ENCODE measurements around the gene R3HDML. TPM values are rescaled to one million over a fixed set of nuclear protein-coding genes. Genes with fewer than 3 reads are reported as not detected.

R3HDML gene
- total and polyA plus RNA-seq, 2 of the 13 experiments (the other 11 are each of a cell fraction or from before 2014, with no cell fraction given), result not detected

- TF ChIP-seq, protein P1, sequence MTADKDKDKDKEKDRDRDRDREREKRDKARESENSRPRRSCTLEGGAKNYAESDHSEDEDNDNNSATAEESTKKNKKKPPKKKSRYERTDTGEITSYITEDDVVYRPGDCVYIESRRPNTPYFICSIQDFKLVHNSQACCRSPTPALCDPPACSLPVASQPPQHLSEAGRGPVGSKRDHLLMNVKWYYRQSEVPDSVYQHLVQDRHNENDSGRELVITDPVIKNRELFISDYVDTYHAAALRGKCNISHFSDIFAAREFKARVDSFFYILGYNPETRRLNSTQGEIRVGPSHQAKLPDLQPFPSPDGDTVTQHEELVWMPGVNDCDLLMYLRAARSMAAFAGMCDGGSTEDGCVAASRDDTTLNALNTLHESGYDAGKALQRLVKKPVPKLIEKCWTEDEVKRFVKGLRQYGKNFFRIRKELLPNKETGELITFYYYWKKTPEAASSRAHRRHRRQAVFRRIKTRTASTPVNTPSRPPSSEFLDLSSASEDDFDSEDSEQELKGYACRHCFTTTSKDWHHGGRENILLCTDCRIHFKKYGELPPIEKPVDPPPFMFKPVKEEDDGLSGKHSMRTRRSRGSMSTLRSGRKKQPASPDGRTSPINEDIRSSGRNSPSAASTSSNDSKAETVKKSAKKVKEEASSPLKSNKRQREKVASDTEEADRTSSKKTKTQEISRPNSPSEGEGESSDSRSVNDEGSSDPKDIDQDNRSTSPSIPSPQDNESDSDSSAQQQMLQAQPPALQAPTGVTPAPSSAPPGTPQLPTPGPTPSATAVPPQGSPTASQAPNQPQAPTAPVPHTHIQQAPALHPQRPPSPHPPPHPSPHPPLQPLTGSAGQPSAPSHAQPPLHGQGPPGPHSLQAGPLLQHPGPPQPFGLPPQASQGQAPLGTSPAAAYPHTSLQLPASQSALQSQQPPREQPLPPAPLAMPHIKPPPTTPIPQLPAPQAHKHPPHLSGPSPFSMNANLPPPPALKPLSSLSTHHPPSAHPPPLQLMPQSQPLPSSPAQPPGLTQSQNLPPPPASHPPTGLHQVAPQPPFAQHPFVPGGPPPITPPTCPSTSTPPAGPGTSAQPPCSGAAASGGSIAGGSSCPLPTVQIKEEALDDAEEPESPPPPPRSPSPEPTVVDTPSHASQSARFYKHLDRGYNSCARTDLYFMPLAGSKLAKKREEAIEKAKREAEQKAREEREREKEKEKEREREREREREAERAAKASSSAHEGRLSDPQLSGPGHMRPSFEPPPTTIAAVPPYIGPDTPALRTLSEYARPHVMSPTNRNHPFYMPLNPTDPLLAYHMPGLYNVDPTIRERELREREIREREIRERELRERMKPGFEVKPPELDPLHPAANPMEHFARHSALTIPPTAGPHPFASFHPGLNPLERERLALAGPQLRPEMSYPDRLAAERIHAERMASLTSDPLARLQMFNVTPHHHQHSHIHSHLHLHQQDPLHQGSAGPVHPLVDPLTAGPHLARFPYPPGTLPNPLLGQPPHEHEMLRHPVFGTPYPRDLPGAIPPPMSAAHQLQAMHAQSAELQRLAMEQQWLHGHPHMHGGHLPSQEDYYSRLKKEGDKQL (CRISPR knock-in tag; IDR thresholded peaks at IDR 0.05; ENCODE audit: low read depth), result peak; percentile 39
- TF ChIP-seq PITX1 (CRISPR knock-in tag; IDR thresholded peaks at IDR 0.05), result peak; percentile 25; the same call in 1 of the 2 replicates
- TF ChIP-seq, protein P2, sequence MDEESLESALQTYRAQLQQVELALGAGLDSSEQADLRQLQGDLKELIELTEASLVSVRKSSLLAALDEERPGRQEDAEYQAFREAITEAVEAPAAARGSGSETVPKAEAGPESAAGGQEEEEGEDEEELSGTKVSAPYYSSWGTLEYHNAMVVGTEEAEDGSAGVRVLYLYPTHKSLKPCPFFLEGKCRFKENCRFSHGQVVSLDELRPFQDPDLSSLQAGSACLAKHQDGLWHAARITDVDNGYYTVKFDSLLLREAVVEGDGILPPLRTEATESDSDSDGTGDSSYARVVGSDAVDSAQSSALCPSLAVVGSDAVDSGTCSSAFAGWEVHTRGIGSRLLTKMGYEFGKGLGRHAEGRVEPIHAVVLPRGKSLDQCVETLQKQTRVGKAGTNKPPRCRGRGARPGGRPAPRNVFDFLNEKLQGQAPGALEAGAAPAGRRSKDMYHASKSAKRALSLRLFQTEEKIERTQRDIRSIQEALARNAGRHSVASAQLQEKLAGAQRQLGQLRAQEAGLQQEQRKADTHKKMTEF (CRISPR knock-in tag; IDR thresholded peaks at IDR 0.05), result no peak; the same call in 1 of the 2 replicates
- TF ChIP-seq ZEB1 (IDR thresholded peaks at IDR 0.05; ENCODE audit: insufficient replicate concordance, low read depth), result peak; percentile 2
- peak; percentile 75 for TF ChIP-seq ZFX (CRISPR knock-in tag; IDR thresholded peaks at IDR 0.05; ENCODE audit: low read depth)
- peak; percentile 16; the same call in 1 of the 2 replicates for TF ChIP-seq NR2C2 (CRISPR knock-in tag; IDR thresholded peaks at IDR 0.05; ENCODE audit: borderline replicate concordance)
- TF ChIP-seq MXI1 (IDR thresholded peaks at IDR 0.05; ENCODE audit: borderline replicate concordance, low read depth, low read length), result peak; percentile 17; the same call in 1 of the 3 replicates
- no peak for TF ChIP-seq SNAI1 (CRISPR knock-in tag; IDR thresholded peaks at IDR 0.05; ENCODE audit: borderline replicate concordance)
- peak; percentile 94 for TF ChIP-seq SP5 (CRISPR knock-in tag; IDR thresholded peaks at IDR 0.05; ENCODE audit: borderline replicate concordance, low read depth)
- TF ChIP-seq ZNF614 (CRISPR knock-in tag; IDR thresholded peaks at IDR 0.05; ENCODE audit: borderline replicate concordance), result peak; percentile 68; the same call in 1 of the 2 replicates
- peak; percentile 84 for TF ChIP-seq BORCS8-MEF2B (CRISPR knock-in tag; IDR thresholded peaks at IDR 0.05)
- TF ChIP-seq ZNF777 (CRISPR knock-in tag; IDR thresholded peaks at IDR 0.05), result no peak; the same call in 1 of the 2 replicates
- no peak for TF ChIP-seq ZSCAN21 (CRISPR knock-in tag; IDR thresholded peaks at IDR 0.05; ENCODE audit: borderline replicate concordance)
- TF ChIP-seq ZNF83 (CRISPR knock-in tag; IDR thresholded peaks at IDR 0.05; ENCODE audit: borderline replicate concordance), result no peak
- peak; percentile 24; the same call in 1 of the 2 replicates for TF ChIP-seq ZNF329 (CRISPR knock-in tag; IDR thresholded peaks at IDR 0.05; ENCODE audit: low read depth)
- TF ChIP-seq FOXA1 (IDR thresholded peaks at IDR 0.05), result no peak
- peak; percentile 43; the same call in 1 of the 2 replicates for TF ChIP-seq FOXA1 (CRISPR knock-in tag; IDR thresholded peaks at IDR 0.05)
- TF ChIP-seq IRF1 (CRISPR knock-in tag; IDR thresholded peaks at IDR 0.05; ENCODE audit: low read depth), result no peak
- TF ChIP-seq, protein P3, sequence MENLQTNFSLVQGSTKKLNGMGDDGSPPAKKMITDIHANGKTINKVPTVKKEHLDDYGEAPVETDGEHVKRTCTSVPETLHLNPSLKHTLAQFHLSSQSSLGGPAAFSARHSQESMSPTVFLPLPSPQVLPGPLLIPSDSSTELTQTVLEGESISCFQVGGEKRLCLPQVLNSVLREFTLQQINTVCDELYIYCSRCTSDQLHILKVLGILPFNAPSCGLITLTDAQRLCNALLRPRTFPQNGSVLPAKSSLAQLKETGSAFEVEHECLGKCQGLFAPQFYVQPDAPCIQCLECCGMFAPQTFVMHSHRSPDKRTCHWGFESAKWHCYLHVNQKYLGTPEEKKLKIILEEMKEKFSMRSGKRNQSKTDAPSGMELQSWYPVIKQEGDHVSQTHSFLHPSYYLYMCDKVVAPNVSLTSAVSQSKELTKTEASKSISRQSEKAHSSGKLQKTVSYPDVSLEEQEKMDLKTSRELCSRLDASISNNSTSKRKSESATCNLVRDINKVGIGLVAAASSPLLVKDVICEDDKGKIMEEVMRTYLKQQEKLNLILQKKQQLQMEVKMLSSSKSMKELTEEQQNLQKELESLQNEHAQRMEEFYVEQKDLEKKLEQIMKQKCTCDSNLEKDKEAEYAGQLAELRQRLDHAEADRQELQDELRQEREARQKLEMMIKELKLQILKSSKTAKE (CRISPR knock-in tag; IDR thresholded peaks at IDR 0.05; ENCODE audit: borderline replicate concordance), result no peak; the same call in 1 of the 2 replicates
Measured at GRCh38 chr20:44392776-44393607, 56.1 kb downstream of the R3HDML start (continued).

Data from HepG2 (cell line).